ENCODE results near the gene STATH. TPM values are rescaled to one million over a fixed set of nuclear protein-coding genes. Genes with fewer than 3 reads are reported as not detected.
"Not testable (repeated sequence)": the region's sequence is repeated elsewhere in the genome, so short reads cannot be mapped to it uniquely, and the experiment has no call there.

Gene STATH, protein sequence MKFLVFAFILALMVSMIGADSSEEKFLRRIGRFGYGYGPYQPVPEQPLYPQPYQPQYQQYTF
- not detected in 2 replicates for total RNA-seq (2014; rRNA removed; shearing (Covaris generic); ENCODE audit: low replicate concordance)

DNA sequence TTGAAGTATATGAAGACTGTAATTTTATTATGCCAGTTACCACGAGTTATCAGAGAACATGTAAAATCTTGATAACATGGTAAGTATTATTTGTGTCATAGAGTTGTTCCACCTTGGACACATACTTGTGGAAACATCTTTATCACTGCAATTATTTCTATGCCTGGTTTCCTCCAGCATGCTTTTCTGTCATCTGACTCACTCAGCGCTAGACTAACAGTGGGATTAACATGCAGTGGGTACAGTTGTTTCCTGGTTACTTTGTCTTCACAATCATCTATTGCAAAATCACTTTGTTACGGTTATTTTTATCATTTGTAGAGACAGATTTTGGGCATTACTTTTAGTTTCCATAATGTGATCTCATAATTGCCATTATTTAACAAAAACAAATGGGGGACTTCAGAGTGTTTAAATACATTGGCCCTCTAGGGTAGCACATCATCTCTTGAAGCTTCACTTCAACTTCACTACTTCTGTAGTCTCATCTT lies at the start of gene STATH:
Gene STATH, plus strand, starts transcription at position 441 of the 491 bp plus-strand sequence. CDS start 2,472 bp downstream, outside the sequence.
- no peak for DNase-seq (ENCODE audit: low read depth)
- in situ Hi-C loops (cut with HindIII; ENCODE audit: low pct_unique_long_range_greater_than_20kb, low sequenced_read_pairs), result no loop called here

DNA sequence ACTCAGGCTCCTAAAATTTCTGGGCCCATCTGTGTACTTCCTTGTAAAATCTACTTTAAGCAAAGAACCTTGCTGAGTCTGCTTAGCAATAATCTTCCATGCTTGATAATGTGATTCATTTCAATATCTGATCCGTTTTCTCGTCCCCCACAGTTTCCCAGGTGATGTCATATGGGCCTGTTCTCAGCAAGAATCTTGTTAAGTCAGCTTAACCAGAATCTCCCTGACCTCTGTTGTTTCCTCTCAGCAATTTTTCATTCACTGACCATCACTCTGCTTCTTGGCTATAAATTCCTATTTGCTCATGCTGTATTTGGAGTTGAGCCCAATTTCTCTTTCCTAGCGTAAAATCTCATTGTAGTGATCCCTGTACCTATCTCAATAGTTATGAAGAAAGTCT lies 44.2 kb upstream of the STATH start:
- DNase-seq (ENCODE audit: low read depth), result no peak

DNA sequence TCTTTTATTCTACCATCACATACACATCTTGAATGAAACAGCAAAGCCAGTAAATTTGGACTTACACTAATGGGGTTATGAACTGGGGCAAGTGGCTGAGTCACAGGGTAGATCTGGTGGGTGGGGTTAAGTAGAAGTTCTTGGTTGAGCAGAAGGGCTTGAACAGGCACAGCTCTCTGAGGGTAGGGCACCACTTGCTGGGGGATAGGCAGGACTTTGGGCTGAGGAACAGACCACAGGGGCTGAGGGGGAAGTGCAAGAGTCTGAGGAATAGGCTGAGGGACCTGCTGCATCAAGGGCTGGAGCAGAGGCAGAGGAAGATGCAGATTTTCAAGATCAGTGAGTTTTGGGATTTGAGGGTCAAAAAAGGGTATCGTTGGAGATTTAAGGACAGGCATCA lies 38.6 kb upstream of the STATH start:
- DNase-seq (ENCODE audit: low read depth), result no peak
- in situ Hi-C loops (cut with HindIII; ENCODE audit: low pct_unique_long_range_greater_than_20kb, low sequenced_read_pairs), result no loop called here

More for the DNA sequence above, 44.2 kb upstream of the STATH start:
- in situ Hi-C loops (cut with HindIII; ENCODE audit: low pct_unique_long_range_greater_than_20kb, low sequenced_read_pairs), result no loop called here

DNA sequence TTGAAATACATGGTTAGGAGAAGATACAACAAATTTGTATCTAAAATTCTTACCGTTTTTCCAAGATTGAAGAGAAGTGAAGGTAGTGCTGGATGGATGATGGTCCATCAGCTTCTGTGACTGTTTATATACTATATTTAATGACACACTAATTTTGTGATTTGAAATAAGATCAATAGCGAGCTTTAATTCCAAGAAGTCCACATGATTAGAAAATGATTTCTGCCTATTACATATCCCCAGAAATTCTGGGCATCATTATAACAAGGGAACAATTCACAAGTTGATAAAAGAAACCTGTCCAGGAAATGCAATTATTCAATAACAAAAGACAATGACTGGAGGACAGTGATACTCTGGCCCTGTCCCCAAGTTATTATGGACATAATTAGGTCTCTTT lies 30.1 kb upstream of the STATH start, which contains the start of gene CSN2:
Gene CSN2, minus strand, starts transcription at position 101 of the 400 bp plus-strand sequence. CDS start 4,733 bp downstream, outside the sequence.
- no peak for DNase-seq (ENCODE audit: low read depth)
- in situ Hi-C loops (cut with HindIII; ENCODE audit: low pct_unique_long_range_greater_than_20kb, low sequenced_read_pairs), result no loop called here

DNA sequence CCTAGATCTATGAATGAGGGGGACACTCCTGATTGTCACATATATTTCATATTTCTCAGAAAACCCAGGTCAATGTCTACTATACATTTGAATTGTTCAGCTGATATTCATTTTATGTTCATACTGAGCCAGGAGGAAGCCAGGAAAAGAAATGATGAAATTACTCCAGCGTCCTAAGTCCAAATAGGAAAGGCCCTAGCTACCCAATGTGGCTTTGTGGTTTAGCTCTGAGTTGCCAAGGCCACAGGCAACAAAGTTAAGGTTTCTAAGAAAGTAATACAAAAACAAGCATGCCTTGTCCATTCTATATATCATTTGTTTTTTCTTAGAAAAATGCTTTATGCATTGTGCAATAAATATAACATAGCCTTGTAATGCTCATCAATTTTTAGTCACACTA lies 25.7 kb upstream of the STATH start:
- DNase-seq (ENCODE audit: low read depth), result no peak
- in situ Hi-C loops (cut with HindIII; ENCODE audit: low pct_unique_long_range_greater_than_20kb, low sequenced_read_pairs), result no loop called here

DNA sequence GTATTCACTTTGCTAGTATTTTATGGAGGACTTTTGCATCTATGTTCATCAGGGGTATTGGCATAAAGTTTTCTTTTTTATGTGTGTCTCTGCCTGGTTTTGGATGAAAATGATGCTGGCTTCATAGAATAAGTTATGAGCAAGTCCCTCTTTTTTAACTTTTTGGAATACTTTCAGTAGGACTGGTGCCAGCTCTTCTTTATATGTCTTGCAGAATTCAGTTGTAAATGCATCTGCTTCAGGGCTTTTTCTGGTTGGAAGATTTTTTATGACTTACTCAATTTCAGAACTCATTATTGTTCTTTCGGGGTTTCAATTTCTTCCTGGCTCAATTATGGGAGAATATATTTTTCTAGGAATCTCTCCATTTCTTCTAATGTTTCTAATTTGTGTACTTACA lies 21.1 kb upstream of the STATH start:
- DNase-seq (ENCODE audit: low read depth), result no peak
- in situ Hi-C loops (cut with HindIII; ENCODE audit: low pct_unique_long_range_greater_than_20kb, low sequenced_read_pairs), result no loop called here

DNA sequence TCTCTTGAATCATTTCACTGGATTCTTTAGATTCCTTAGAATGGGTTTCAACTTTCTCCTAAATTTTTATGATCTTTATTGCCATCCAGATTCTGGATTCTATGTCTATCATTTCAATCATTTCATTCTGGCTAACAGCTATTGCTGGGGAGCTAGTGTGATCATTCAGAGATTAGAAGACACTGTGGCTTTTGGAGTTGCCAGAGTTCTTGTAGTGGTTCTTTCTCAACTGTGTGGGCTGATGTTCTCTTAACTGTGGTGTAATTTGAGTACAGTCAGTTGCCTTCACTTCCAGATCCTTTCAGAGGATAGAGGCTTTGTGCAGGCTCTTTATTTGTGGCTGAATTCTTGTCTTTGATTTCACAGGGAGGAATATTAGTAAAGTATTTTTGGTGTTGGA lies 18.2 kb upstream of the STATH start:
- in situ Hi-C loops (cut with HindIII; ENCODE audit: low pct_unique_long_range_greater_than_20kb, low sequenced_read_pairs), result no loop called here
- DNase-seq (ENCODE audit: low read depth), result no peak

DNA sequence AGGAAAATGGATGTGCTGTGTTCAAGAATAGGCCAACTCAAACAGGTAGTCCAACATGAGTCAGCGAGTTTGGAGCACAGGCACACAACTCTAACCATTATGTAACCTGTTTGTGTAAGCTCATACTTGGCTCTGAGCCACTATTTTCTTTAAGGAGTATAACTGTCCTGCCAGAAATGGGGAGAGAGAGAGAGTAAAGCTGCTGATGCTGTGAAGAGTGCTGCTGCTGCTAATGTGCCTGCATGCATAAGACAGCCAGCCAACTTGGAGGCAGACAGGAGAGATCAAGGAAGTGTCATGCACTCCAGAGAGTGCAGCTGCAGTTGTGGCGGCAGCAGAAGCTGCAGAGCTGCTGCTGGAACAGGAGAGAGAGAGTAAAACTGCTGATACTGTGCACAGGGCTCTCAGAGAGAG lies 11.7 kb upstream of the STATH start:
- peak; percentile 92 for DNase-seq (ENCODE audit: low read depth)
- in situ Hi-C loops (cut with HindIII; ENCODE audit: low pct_unique_long_range_greater_than_20kb, low sequenced_read_pairs), result no loop called here

DNA sequence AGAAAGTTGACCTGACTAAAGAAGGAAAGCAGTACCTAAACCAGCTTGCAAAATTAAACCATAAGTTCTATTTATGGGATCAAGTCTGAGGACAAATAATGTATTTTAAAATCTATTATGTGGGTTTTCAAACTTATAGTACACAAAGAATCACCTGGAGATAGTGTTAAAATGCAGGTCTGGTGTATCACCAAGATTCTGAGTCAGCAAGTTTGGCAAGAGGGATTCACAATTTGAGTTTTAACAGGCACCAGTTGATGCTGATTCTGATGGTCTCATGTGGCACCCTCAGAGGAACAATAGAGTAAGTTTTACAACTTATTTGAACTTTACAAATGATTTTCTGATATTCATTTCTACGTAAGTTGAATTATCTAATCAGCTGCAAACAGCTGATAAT lies 9.1 kb upstream of the STATH start:
- in situ Hi-C loops (cut with HindIII; ENCODE audit: low pct_unique_long_range_greater_than_20kb, low sequenced_read_pairs), result no loop called here
- DNase-seq (ENCODE audit: low read depth), result no peak

DNA sequence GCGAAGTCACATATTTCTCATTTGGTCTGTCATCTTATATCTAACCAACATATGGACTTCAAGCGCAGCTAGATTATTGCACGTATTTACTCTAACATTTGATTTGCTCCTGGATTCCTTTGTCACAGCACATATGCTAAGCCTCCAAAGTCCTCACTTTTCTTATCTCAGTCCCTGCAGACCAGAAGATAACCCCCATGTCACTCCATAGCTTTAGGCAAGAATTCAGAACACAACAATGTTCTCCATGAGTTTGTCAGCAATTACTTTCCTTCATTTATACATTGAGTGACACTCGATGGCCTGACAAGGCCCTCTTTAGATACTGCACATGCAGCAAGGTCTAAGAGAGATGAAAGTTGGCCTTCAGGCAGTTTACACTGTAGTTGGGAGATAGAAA lies 4.8 kb upstream of the STATH start:
- DNase-seq (ENCODE audit: low read depth), result no peak
- in situ Hi-C loops (cut with HindIII; ENCODE audit: low pct_unique_long_range_greater_than_20kb, low sequenced_read_pairs), result no loop called here

DNA sequence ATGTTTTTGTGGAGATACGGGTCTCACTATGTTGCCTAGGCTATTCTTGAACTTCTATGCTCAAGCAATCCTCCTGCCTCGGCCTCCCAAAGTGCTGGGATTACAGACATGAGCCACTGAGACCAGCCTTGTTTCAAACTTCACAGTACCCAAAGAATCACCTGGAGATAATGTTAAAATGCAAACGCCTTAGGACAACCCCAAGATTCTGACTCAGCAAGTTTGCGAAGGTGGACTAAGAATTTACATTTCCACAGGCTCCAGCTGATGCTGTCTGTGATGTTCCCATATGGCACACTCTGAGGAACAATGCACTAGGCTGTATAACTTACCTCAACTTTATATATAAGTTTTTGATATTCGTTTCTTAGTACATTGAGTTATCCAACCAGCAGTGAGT lies 984 bp upstream of the STATH start:
- no peak for DNase-seq (ENCODE audit: low read depth)
- in situ Hi-C loops (cut with HindIII; ENCODE audit: low pct_unique_long_range_greater_than_20kb, low sequenced_read_pairs), result no loop called here

DNA sequence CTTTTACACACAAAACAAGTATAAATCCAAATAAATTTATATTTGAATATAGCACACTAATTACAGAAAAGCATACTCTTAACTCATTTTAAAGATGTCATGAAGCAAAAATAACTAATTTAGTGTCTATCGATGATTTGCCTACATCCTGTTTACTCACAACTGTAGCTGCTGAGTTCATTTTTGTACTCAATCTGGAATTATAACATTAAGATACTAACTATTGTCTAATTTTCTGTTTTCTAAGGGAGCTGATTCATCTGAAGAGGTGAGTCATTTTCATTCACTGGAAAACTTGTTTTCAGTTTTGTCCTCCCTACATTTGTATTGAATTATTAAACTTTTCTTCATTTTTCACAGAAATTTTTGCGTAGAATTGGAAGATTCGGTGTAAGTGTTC lies 3.7 kb downstream of the STATH start:
- in situ Hi-C loops (cut with HindIII; ENCODE audit: low pct_unique_long_range_greater_than_20kb, low sequenced_read_pairs), result no loop called here
- DNase-seq (ENCODE audit: low read depth), result no peak

DNA sequence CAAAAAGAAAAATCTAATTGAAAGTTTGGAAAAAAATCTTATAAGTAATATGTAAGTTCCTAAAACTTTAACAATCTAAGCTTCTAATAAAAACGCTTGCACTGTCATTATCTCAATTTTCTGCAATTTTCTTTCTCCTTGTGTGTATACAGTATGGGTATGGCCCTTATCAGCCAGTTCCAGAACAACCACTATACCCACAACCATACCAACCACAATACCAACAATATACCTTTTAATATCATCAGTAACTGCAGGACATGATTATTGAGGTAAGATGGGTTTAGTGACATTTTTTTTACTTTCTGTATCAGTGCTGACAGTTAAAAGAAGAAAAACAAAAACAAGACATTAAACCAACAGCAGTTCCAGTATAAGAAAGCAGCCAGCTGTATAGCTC lies 4.9 kb downstream of the STATH start:
- in situ Hi-C loops (cut with HindIII; ENCODE audit: low pct_unique_long_range_greater_than_20kb, low sequenced_read_pairs), result no loop called here
- DNase-seq (ENCODE audit: low read depth), result no peak

DNA sequence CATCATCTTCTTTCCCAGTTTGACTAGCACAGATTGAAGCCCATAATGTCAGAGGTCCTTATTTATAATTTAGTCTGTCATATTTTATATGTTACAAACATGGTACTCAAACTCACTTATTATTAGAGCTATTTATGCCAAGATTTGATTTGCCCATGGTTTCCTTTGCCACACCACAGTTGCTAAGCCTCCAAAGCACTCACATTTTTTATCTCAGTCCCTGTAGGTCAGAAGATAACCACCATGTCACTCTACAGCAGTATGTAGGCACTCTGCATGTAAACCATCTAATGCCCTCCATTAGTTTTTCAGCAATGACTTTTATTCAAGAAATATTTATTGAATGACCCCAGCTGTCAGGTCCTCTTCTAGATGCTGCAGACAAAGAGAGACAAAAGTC lies 6.7 kb downstream of the STATH start:
- in situ Hi-C loops (cut with HindIII; ENCODE audit: low pct_unique_long_range_greater_than_20kb, low sequenced_read_pairs), result no loop called here
- DNase-seq (ENCODE audit: low read depth), result no peak

DNA sequence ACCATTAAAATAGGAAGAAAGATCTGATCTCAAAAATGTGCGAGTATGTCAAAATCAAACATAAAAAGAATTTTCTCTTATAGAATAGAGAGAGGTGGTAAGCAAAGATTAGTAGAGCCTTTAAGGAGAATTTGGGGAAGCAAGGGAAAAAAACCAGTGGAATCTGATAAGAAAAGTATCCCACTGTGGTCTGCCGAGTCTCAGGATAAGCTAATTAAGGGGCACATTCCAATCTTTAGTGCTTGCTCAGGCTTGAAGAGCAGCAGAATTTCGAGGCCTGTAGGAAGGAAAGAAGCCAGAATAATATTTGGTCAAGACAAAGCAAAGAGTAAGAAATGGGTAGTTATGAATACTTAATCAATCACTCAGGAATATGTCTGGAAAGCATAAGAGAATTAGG lies 13.0 kb downstream of the STATH start:
- no peak for DNase-seq (ENCODE audit: low read depth)
- in situ Hi-C loops (cut with HindIII; ENCODE audit: low pct_unique_long_range_greater_than_20kb, low sequenced_read_pairs), result no loop called here

DNA sequence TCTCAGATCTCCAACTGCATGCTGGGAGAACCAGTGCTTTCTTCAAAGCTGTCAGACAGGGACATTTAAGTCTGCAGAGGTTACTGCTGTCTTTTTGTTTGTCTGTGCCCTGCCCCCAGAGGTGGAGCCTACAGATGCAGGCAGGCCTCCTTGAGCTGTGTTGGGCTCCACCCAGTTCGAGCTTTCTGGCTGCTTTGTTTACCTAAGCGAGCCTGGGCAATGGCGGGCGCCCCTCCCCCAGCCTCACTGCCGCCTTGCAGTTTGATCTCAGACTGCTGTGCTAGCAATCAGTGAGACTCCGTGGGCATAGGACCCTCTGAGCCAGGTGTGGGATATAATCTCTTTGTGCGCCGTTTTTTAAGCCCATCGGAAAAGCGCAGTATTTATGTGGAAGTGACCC lies 23.2 kb downstream of the STATH start:
- in situ Hi-C loops (cut with HindIII; ENCODE audit: low pct_unique_long_range_greater_than_20kb, low sequenced_read_pairs); DNase-seq (ENCODE audit: low read depth): not testable (repeated sequence)

DNA sequence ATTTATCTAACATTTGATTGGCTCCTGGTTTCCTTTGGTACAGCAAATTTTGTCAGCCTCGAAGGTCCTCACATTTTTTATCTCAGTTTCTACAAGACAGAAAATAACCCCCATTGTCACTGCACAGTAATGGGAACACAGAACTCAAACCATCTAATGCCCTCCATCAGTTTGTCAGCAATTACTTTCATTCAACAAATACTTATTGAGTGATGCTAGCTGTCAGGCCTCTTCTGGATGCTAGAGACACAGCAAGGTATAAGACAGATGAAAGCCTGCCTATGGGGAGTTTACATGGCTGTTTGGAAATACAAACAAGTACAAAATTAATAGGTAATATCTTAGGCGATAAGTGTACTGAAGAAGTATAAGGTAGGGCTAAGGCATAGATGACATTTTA lies 27.5 kb downstream of the STATH start:
- in situ Hi-C loops (cut with HindIII; ENCODE audit: low pct_unique_long_range_greater_than_20kb, low sequenced_read_pairs), result no loop called here
- no peak for DNase-seq (ENCODE audit: low read depth)

DNA sequence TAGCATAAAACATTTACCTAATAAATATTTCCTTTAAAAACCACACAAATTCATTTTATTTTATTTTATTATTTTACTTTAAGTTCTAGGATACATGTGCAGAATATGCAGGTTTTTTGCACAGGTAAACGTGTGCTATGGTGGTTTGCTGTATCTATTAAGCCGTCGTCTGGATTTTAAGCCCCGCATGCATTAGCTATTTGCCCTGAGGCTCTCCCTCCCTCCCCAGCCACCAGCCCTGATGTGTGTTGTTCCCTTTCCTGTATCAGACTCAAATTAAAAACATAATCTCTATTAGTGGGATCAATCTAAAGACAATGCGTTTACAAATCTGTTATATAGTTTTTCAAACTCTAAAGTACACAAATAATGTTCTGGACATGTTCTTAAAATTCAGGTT lies 31.2 kb downstream of the STATH start:
- DNase-seq (ENCODE audit: low read depth), result no peak
- in situ Hi-C loops (cut with HindIII; ENCODE audit: low pct_unique_long_range_greater_than_20kb, low sequenced_read_pairs), result no loop called here

DNA sequence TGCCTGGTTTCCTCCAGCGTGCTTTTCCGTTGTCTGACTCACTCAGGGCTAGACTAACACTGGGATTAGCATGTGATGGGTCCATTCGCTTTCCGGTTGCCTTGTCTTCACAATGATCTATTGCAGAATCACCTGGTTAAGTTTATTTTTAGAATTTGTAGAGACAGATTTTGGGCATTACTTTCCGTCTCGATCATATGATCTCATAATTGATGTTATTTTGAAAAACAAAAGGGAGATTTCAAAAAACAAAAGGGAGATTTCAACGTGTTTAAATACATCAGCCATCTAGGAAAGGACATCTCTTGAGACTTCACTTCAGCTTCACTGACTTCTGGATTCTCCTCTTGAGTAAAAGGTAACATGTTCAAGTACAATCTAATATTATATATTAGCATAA lies 32.4 kb downstream of the STATH start, which contains the start of gene HTN3:
Gene HTN3, plus strand, starts transcription at position 301 of the 400 bp plus-strand sequence. CDS start 2,282 bp downstream, outside the sequence.
- DNase-seq (ENCODE audit: low read depth); in situ Hi-C loops (cut with HindIII; ENCODE audit: low pct_unique_long_range_greater_than_20kb, low sequenced_read_pairs): not testable (repeated sequence)

DNA sequence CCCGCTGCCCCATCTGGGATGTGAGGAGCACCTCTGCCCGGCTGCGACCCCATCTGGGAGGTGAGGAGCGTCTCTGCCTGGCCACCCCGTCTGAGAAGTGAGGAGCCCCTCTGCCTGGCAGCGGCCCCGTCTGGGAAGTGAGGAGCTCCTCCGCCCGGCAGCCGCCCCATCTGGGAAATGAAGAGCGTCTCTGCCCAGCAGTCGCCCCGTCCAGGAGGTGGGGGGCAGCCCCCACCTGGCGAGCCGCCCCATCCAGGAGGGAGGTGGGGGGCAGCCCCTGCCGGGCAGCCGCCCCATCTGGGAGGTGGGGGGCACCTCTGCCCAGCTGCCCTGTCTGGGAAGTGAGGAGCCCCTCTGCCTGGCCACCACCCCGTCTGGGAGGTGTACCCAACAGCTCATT lies 41.8 kb downstream of the STATH start:
- in situ Hi-C loops (cut with HindIII; ENCODE audit: low pct_unique_long_range_greater_than_20kb, low sequenced_read_pairs); DNase-seq (ENCODE audit: low read depth): not testable (repeated sequence)
